ENCODE measurements around the gene MME.
A peak's percentile ranks its signal among the peaks of the same experiment; 100 is the strongest.

Gene MME

DNA sequence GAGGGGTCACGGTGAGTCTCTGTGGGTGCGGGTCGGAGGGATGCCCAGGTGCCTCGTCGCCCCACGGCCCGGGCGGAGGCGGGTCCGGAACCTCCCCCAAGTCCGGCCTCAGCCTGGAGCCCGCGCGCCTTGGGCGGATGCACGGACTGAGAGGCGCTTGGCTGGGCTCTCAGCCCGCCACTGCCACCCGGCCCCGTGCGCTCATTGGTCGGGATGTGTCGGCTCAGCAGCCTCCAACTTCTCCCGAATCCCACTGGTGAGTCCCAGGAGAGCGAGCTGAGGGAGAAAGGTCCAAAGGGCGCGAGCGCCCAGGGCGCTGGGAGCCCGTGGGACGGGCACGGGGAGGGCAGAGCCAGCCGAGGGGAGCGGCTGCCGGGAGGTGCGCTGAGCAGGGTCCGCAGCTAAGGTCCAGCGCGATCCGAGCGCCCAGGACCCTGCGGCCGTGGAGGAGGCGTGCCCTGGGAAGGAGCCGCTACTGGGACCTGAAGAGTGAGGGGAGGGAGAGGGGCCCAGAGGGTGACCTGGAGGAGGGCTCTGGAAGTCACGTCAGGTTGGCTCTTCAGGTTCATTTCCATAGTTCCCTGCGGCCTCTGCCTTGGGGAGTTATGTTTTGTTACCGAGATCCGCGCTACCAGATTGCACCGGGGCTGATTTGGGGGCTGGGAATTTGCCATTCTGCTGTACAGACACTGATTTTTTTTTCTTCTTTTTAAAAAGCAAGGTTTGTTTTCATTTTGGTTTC is at the start of gene MME:
TSS of gene MME (plus strand) at position 574 of the 742 bp plus-strand sequence. CDS start 3,849 bp downstream, outside the sequence.
- DNase-seq (ENCODE audit: low read depth), result peak; percentile 79

DNA sequence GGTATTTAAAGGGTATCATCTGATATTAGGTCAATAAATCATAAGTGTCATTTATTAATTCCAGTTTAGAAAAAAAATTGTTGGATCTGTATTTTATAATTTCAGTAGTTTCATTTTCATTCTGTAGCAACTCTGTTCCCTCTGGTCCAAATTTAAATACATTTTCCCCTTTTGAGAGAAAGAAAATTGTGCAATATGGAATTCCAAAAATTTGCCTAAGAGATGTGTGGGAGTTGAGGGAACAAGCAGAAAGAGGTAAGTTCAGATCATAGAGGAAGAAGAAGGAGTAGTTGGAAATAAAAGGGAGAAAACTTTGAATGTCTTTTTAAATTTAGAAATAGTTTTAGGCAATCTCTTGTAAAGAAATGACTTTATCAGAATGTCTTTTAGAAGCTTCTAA is 48.9 kb upstream of the MME start:
- DNase-seq (ENCODE audit: low read depth), result no peak

GRCh38 chr3:155032918-155033317 is 47.2 kb upstream of the MME start:
- DNase-seq (ENCODE audit: low read depth), result peak; percentile 61

- no peak for DNase-seq (ENCODE audit: low read depth)
These were observed 45.3 kb upstream of the MME start for GRCh38 chr3:155034786-155035185.

- no peak for DNase-seq (ENCODE audit: low read depth)
These were observed 44.6 kb upstream of the MME start for GRCh38 chr3:155035553-155035952.

DNA sequence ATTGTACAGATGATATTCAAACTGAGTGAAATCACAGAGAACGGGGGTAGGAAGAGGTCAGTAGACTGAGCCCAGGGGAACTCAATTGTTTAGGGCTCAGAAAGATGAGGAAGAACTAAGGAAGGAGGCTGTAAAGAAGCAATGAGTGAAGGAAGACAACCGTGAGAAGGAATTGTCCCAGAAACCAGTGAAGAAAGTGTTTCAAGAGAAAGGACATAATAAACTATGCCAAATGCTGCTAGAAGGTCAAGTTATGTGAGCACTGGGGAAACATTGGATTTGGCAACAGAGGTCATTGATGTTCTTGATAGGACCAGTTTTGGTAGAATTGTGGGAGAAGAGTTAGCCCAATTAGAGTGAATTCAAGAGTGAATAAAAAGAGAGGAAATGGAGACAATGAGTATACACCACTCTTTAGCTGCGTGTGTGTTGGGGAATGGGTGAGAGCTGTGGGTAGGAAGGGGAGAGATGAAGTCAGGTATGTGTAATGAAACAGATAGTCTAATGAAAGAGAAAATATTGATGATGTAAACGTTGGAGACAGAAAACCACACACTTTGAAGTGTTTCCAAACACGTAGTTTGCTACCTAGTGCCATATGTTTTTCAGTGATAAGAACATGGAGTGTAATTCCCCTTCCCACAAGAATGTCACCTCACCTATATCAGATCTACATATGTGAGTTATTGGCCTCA is 42.5 kb upstream of the MME start:
- no peak for DNase-seq (ENCODE audit: low read depth)

DNA sequence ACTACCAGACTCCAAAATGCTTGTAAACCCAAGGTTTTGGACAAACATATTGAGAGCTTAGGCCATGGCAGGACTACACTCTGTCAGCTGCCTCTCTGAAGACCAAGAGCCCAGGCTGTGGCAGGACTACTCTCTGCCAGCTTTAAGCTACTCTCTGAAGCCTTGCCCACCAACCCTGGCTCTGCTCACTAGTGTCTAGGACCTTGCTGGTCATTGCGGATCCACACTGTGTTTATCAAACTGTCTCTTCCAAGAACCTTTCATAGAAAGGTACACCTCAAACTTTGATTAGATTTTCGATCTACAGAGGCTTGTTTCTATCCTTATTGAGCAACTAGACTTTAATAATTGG is 41.9 kb upstream of the MME start:
- DNase-seq (ENCODE audit: low read depth), result no peak

- DNase-seq (ENCODE audit: low read depth), result no peak
These were observed 33.2 kb upstream of the MME start for GRCh38 chr3:155046935-155047334.

DNA sequence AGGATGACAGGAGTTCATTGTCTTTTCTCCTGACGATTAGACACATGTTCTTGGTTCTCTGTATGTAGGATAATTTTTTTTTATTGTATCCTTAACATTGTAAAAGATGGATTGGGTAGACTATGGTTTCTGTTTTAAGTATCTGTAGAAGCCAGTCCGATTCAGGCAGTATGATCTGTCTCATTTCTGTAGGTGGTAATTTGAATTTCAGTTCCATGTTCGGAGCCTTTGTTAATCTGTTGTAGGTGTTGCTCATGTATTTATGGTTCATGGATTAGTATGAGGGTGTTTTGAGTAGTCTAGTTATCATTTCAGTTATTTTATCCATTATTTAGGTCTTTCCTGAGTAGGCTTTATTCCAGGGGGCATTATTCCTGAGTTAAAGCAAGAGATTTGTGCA is 32.4 kb upstream of the MME start:
- no peak for DNase-seq (ENCODE audit: low read depth)

DNA sequence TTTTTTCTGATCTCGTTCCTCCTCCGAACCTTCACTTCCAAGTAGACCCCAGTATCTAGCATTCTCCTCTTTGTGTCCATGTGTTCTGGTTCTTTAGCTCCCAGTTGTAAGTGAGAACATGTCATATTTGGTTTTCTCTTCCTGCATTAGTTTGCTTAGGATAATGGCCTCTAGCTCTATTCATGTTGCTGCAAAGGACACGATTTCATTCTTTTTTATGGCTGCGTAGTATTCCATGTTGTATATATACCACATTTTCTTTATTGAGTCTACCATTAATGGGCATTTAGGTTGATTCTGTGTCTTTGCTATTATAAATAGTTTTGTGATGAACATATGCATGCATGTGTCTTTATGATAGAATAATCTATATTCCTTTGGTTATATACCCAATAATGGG is 30.2 kb upstream of the MME start:
- no peak for DNase-seq (ENCODE audit: low read depth)

DNA sequence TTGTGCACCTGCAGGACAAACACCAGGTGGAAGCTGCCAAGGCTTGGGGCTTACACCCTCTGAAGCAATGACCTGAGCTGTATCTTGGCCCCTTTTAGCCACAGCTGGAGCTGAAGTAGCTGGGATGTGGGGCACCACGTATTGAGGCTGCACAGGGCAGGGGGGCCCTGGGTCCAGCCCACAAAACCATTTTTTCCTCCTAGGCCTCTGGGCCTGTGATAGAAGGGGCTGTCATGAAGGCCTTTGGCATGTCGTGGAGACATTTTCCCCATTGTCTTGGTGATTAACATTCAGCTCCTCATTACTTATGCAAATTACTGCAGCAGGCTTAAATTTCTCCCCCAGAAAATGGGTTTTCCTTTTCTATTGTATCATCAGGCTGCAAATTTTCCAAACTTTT is 27.6 kb upstream of the MME start:
- no peak for DNase-seq (ENCODE audit: low read depth)

DNA sequence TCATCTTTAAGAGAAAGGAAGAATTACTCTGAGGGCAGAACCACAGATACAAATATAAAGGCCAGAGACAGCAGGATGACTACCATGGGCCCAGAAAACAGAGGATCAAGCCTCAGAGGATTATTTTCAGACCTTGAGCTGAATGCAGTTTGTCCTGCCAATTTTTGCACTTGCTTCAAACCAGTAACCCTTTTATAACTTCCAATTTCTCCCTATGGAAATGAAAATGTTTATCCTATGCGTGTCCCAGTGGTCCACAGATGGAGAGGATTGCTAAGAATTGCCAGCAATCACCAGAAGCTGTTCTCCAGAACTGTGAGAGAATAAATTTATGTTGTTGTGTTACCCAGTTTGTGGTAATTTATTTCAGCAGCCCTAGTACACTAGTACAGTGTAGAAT is 26.4 kb upstream of the MME start:
- DNase-seq (ENCODE audit: low read depth), result no peak

GRCh38 chr3:155064920-155065319 is 15.2 kb upstream of the MME start:
- DNase-seq (ENCODE audit: low read depth), result no peak

DNA sequence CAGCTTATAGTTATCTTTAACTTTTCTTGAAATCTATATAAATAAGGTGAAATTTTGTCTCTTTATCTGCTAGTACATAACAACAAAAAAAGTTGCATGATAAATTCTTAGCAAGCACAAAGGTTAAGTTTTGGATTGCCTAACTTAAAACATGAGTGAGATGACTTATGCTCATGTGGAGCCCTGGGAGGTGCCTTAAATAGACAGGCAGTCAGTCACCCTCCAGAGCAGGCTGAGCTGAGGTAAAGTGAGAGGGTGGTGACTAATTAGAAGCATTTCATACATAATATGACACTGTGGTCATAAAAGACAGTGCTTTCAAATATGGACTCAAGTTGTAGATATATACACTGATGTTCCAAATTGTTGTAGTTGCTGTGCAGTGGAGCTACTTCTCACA is 14.6 kb upstream of the MME start:
- peak; percentile 73 for DNase-seq (ENCODE audit: low read depth)

DNA sequence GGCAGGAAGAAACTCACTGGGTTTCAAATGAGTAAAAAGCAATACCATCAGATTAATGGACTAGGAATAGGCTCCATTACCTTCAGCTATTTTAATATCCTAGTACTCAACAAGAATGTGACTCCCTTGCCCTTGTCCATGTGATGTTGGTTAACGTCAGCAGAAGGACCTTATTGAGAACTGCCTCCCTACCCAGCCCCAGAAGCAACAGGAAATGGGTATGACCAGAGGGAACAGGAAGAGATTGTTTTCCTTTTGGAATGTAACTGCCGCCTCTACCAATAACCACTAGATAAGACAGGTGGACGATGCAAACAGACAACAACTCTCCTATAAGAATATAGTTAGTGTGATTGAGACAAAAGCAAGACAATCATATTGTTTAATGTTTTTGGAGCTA is 10.4 kb upstream of the MME start:
- no peak for DNase-seq (ENCODE audit: low read depth)

- no peak for DNase-seq (ENCODE audit: low read depth)
These were observed 9.8 kb upstream of the MME start for GRCh38 chr3:155070316-155070715.

DNA sequence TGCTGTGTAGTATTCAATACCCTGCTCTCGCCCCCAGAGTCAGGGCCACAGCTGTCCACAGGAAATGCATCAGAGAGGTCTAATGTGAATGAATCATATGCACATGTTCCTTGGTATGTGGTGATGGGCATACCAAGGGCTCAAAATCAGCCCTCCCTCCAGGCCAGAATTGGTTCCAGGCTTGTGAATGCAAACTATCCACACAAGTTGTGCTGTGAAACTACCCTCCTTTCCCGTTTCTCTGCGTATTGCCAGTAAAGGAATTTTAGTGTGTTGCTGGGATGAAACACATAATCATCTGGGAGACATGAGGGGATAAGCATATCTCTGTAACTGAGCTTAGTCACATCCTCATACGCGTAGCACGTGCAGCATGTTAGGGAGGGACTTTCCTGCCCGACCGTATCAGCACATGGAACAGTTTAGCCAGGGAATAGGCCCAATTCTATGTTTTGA is 9.2 kb upstream of the MME start:
- DNase-seq (ENCODE audit: low read depth), result peak; percentile 94

GRCh38 chr3:155075200-155075599 is 4.9 kb upstream of the MME start:
- no peak for DNase-seq (ENCODE audit: low read depth)

- DNase-seq (ENCODE audit: low read depth), result no peak
These were observed 3.2 kb upstream of the MME start for GRCh38 chr3:155076888-155077287.

GRCh38 chr3:155078711-155079467 is 1.2 kb upstream of the MME start:
- DNase-seq (ENCODE audit: low read depth), result no peak

- DNase-seq (ENCODE audit: low read depth), result peak; percentile 59
These were observed 712 bp upstream of the MME start for GRCh38 chr3:155079468-155079745.

DNA sequence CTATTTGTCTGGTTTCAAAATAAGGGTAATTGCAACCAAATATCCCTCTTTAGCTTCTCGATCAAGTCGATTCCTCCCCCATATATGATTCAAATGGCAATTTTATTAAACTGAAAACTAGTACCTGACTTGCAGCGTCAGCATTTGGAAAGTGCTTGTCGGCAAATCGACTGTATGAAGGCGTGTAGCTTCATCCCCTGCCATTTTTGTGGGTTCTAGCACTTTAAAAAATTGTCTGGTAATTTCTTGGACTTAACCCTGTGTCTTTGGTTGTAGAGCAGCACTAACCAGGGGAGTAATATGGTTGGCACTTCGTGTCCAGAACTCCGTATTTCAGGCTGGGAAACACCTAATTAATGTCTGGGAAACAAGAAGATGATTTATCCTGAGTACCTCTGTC is 573 bp downstream of the MME start:
- no peak for DNase-seq (ENCODE audit: low read depth)

DNA sequence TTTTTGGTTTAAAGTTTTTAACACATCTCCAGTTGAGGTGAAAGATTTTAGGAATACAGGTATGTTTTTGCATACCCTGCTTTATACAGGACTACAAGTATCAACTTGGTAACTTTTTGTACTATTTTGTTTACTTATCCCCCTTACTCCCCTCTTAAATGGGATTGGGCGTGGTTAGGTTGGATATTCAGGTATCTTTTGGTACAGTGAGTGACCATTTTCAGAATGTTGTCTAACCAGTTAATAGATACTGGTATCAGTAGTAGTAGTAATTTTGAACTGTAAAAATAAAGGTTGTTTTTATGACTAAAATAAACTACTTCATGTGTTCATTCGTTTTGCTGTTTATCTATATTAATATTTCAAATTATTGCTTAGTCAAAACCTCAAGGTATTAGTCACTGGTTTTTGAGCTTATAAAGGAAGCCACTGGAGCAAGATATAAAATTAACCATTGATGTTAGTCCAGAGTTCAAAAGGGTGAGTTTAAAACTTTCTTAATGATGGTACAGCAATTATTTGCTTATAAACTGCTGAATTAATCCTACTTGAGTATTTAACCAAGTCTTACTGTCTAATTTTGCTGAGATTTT is 3.3 kb downstream of the MME start:
- no peak for DNase-seq (ENCODE audit: low read depth)
